Right lobe of liver (tissue), 6 donors: Measurements from ENCODE around the gene CHST11. TPM values are rescaled to one million over a fixed set of nuclear protein-coding genes. Genes with fewer than 3 reads are reported as not detected.

Experiments
- ATAC-seq, 4 donors: fragments of 200-7000 bp; cut with Tn5 transposase; one replicate each; pipeline ENCODE4 v1.9.1; 2020; ENCODE audit warnings: mild to moderate bottlenecking in 4 of 4, moderate library complexity in 4 of 4
- DNase-seq, 3 donors: peaks; one replicate each; pipeline ENCODE4 v3.0.0-alpha.2; 2020
- H3K27ac ChIP-seq, 3 donors: fragments of 200-600 bp; one replicate each; pipeline ENCODE4 v1.8.0; 2022
- H3K27me3 ChIP-seq, 2 donors: fragments of 200-600 bp; one replicate each; pipeline ENCODE4 v1.8.0; 2022
- H3K36me3 ChIP-seq, 4 donors: fragments of 200-600 bp; sonication (generic) in 1 of 4; one replicate each; pipeline versions ENCODE4 v1.5.1 to v1.8.0; 2017 to 2022; ENCODE audit warnings: control low read depth in 1 of 4
- H3K4me1 ChIP-seq, 4 donors: fragments of 200-600 bp; sonication (generic) in 1 of 4; one replicate each; pipeline versions ENCODE4 v1.5.1 to v1.8.0; 2017 to 2022; ENCODE audit warnings: control low read depth in 1 of 4
- H3K4me3 ChIP-seq, 3 donors: fragments of 200-600 bp; one replicate each; pipeline ENCODE4 v1.8.0; 2022
- H3K9me3 ChIP-seq, 4 donors: fragments of 200-600 bp; sonication (generic) in 1 of 4; one replicate each; pipeline versions ENCODE4 v1.5.1 to v1.8.0; 2017 to 2022; ENCODE audit warnings: control low read depth in 1 of 4
- CTCF ChIP-seq, 4 donors: fragments of 200-600 bp in 3 of 4; fragments of 450-650 bp in 1 of 4; IDR thresholded peaks; one replicate each; pipeline versions ENCODE4 v1.5.1 to v1.8.0; 2016 to 2022; ENCODE audit warnings: antibody characterized with exemption in 4 of 4, mild to moderate bottlenecking in 2 of 4
- POLR2A ChIP-seq: fragments of 450-650 bp; IDR thresholded peaks from one replicate; pipeline ENCODE4 v1.6.1; 2017; ENCODE audit warnings: antibody characterized with exemption, mild to moderate bottlenecking
- WGBS: methylation state at CpG from one replicate; pipeline ENCODE4 v1.1.6; 2018; ENCODE audit warnings: low coverage, low lambda C conversion rate; ENCODE audit not compliant: insufficient coverage; ENCODE audit errors: missing lambda C conversion rate; 5-methylcytosine and 5-hydroxymethylcytosine counted together
- intact Hi-C, 2 donors: fragments of 100-400 bp; cut with DNase I; formaldehyde crosslinking; loops; one replicate each; pipeline versions ENCODE4 v1.11.2 to v1.14.1; 2022
- long read RNA-seq: library from polyadenylated mRNA; unstranded; transcript quantifications from one replicate; pipeline ENCODE4 v2.0.0, GENCODE V29; 2019
- total RNA-seq, 6 experiments: library from RNA; depleted of rRNA in 2 of 6; stranded (reverse); fragments of >200 nt in 2 of 6; fragmentation: NEBNext Ultra II Directional in 3 of 6; extraction: Animal tissue kit (Norgen Biotek cat#: 25700) in 3 of 6; gene quantifications; one replicate each; pipeline versions ENCODE4 v1.1.0 to v1.2.4, GENCODE V29; 2016 to 2023
- donor health status: DM: no; HTN: yes; CAD: no.
- donor health status: DM: no; HTN: no; CAD: no.
- donor health status: DM: no; HTN: no; CAD: no.
- donor health status: DM: no; HTN: yes; CAD: no.
- donor health status: DM: no; HTN: yes; CAD: no.

CHST11 gene
- 10 to 100 TPM in 1 of 6 experiments, 1 to 10 TPM in 4, under 1 TPM in 1; 0.57 to 10.4 (median 3.5) TPM for total RNA-seq
- long read RNA-seq, partial matches to known transcripts, result 1 of 1 reads
- long read RNA-seq, other reads (novel, unspliced or antisense), result 0 of 1 reads

- no peaks in the 10 kb centered on the region for H3K36me3 ChIP-seq
- peak within 1 kb of the TSS; percentile 36 to 80 (median 59) for H3K27ac ChIP-seq
- H3K4me3 ChIP-seq, result peak within 1 kb of the TSS; percentile 54 to 69 (median 61)
- WGBS, result 0% methylated on average over 26 of the region's 47 CpGs
- H3K27me3 ChIP-seq, result peaks cover 0 to 20% of the 10 kb centered on the region in 2 donors
- ATAC-seq (peak; percentile 87 to 89 (median 88)), DNase-seq (peak; percentile 67 to 81 (median 79))
- intact Hi-C loops, result no loop called here
- H3K4me1 ChIP-seq, result peaks cover 0 to 11% (median 0%) of the 10 kb centered on the region in 4 donors
- no peak for TF ChIP-seq POLR2A
- peak in 1 of 4 donors; percentile 10 for TF ChIP-seq CTCF (IDR thresholded peaks at IDR 0.05)
- H3K9me3 ChIP-seq, result no peaks in the 10 kb centered on the region
These were observed at the start of gene CHST11 for GRCh38 chr12:104456417-104456949. CHST11 (plus strand) TSS chr12:104456948.

- no peaks in the 10 kb centered on the region for H3K36me3 ChIP-seq
- no peak overlapping the region for H3K4me3 ChIP-seq
- no peaks in the 10 kb centered on the region for H3K27me3 ChIP-seq
- intact Hi-C loops, result no loop called here
- H3K4me1 ChIP-seq, result peaks cover 0 to 21% (median 2%) of the 10 kb centered on the region in 4 donors
- WGBS, result 90% methylated on average over 5 of the region's 5 CpGs
- no peak overlapping the region for H3K27ac ChIP-seq
- ATAC-seq, result no peak
- no peaks in the 10 kb centered on the region for H3K9me3 ChIP-seq
- TF ChIP-seq POLR2A (no peak), CTCF (IDR thresholded peaks at IDR 0.05) (no peak)
- DNase-seq, result no peak
These were observed 49.3 kb upstream of the CHST11 start for GRCh38 chr12:104407438-104407837.

GRCh38 chr12:104407922-104408321 is 48.8 kb upstream of the CHST11 start:
- ATAC-seq (no peak), DNase-seq (no peak)
- no peaks in the 10 kb centered on the region for H3K36me3 ChIP-seq
- H3K9me3 ChIP-seq, result no peaks in the 10 kb centered on the region
- no peak overlapping the region for H3K4me3 ChIP-seq
- H3K27ac ChIP-seq, result no peak overlapping the region
- intact Hi-C loops, result no loop called here
- no peak for TF ChIP-seq CTCF (IDR thresholded peaks at IDR 0.05)
- no peak for TF ChIP-seq POLR2A
- WGBS, result 76% methylated on average over 3 of the region's 4 CpGs
- H3K4me1 ChIP-seq, result peaks cover 0 to 21% (median 2%) of the 10 kb centered on the region in 4 donors
- no peaks in the 10 kb centered on the region for H3K27me3 ChIP-seq

- Histone ChIP-seq H3K36me3 (no peaks in the 10 kb centered on the region), H3K4me3 (no peak overlapping the region), H3K9me3 (no peaks in the 10 kb centered on the region), H3K27ac (no peak overlapping the region), H3K27me3 (no peaks in the 10 kb centered on the region), H3K4me1 (peaks cover 0 to 21% (median 2%) of the 10 kb centered on the region in 4 donors)
- TF ChIP-seq CTCF (IDR thresholded peaks at IDR 0.05) (no peak), POLR2A (no peak)
- ATAC-seq (no peak), DNase-seq (no peak)
- intact Hi-C loops, result no loop called here
These were observed 46.4 kb upstream of the CHST11 start for GRCh38 chr12:104410326-104410725.
